ENCODE data around the gene TNN.

DNA sequence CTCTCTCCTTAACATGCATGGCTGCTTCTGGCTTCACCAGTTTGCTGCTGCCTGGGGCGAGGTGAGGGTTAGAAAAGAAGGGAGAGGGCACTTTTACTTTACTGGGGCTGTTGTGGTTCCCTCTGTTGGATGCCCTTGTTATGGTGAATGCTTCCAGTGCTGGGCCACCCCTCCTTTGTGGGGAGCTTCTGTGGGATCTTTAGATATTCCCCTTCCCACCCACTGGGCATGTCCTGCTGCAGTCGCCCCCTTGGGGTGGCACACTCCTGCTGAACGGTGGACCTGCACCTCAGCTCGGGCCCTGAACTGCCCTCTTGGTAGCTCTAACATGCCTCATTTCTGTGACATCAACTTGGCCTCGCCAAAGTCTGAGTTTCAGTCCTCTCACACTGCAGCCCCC lies 6.0 kb downstream of the TNN start:
- TF ChIP-seq, protein P1, sequence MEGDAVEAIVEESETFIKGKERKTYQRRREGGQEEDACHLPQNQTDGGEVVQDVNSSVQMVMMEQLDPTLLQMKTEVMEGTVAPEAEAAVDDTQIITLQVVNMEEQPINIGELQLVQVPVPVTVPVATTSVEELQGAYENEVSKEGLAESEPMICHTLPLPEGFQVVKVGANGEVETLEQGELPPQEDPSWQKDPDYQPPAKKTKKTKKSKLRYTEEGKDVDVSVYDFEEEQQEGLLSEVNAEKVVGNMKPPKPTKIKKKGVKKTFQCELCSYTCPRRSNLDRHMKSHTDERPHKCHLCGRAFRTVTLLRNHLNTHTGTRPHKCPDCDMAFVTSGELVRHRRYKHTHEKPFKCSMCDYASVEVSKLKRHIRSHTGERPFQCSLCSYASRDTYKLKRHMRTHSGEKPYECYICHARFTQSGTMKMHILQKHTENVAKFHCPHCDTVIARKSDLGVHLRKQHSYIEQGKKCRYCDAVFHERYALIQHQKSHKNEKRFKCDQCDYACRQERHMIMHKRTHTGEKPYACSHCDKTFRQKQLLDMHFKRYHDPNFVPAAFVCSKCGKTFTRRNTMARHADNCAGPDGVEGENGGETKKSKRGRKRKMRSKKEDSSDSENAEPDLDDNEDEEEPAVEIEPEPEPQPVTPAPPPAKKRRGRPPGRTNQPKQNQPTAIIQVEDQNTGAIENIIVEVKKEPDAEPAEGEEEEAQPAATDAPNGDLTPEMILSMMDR (optimal IDR thresholded peaks at IDR 0.05 in 1 of 3, IDR thresholded peaks at IDR 0.05 in 1 of 3, conservative IDR thresholded peaks at IDR 0.05 in 1 of 3; ENCODE audit: extremely low read depth in 1 of 3, insufficient read depth in 2 of 3, low read length in 3 of 3): peak in 1 of 3 experiments; percentile 2
- TF ChIP-seq EZH2 (IDR thresholded peaks at IDR 0.05; ENCODE audit: low read length): no peak

All from keratinocyte (primary cell).